ENCODE measurements around the gene ARHGEF19. TPM values are rescaled to one million over a fixed set of nuclear protein-coding genes. Genes with fewer than 3 reads are reported as not detected.

ARHGEF19 gene
- total and polyA plus RNA-seq, 8 donors = 3.5 to 20.1 (median 9.5) TPM

GRCh38 chr1:16187748-16188401 lies 24.6 kb downstream of the ARHGEF19 start:
- intact Hi-C loops (cut with DNase I; ENCODE audit: low total_unique reads) = loop anchor here (2.0 kb wide), 1 partner anchor 109 kb away; no protein-coding TSS in a partner anchor
- peak; percentile 82 to 93 for DNase-seq
- TF ChIP-seq POLR2A (IDR thresholded peaks at IDR 0.05) = no peak
- no peak for TF ChIP-seq EP300 (IDR thresholded peaks at IDR 0.05)
- peak in 5 of 7 experiments; percentile 89 to 99 (median 98) for TF ChIP-seq CTCF (IDR thresholded peaks at IDR 0.05)
- TF ChIP-seq POLR2AphosphoS5 (IDR thresholded peaks at IDR 0.05) = peak in 1 of 3 donors; percentile 38
- no peak overlapping the region for H3K4me3 ChIP-seq
- no peaks in the 10 kb centered on the region for H3K9me3 ChIP-seq
- H3K36me3 ChIP-seq = no peaks in the 10 kb centered on the region
- peak overlapping the region in 1 of 5 donors; percentile 46 for H3K27ac ChIP-seq
- WGBS, 5 donors = 17 to 23% (median 21%) methylated on average over 15 of the region's 15 CpGs
- peaks cover 0 to 41% (median 24%) of the 10 kb centered on the region in 4 donors for H3K4me1 ChIP-seq
- peaks cover 0 to 15% (median 0%) of the 10 kb centered on the region in 3 donors for H3K27me3 ChIP-seq

- no peak for DNase-seq
- 67 to 74% (median 69%) methylated on average over 8 to 9 of the region's 9 CpGs for WGBS, 5 donors
- TF ChIP-seq CTCF (IDR thresholded peaks at IDR 0.05) (no peak), EP300 (IDR thresholded peaks at IDR 0.05) (no peak), POLR2A (IDR thresholded peaks at IDR 0.05) (no peak), POLR2AphosphoS5 (IDR thresholded peaks at IDR 0.05) (no peak)
- Histone ChIP-seq H3K36me3 (no peaks in the 10 kb centered on the region), H3K27me3 (peaks cover 0 to 15% (median 0%) of the 10 kb centered on the region in 3 donors), H3K4me1 (peaks cover 10 to 51% (median 35%) of the 10 kb centered on the region in 4 donors), H3K4me3 (no peak overlapping the region), H3K27ac (no peak overlapping the region), H3K9me3 (no peaks in the 10 kb centered on the region)
- intact Hi-C loops (cut with DNase I; ENCODE audit: low total_unique reads) = loop anchor here (2.0 kb wide), 1 partner anchor 108 kb away; no protein-coding TSS in a partner anchor
These were observed 25.7 kb downstream of the ARHGEF19 start for GRCh38 chr1:16186655-16187235.

DNA sequence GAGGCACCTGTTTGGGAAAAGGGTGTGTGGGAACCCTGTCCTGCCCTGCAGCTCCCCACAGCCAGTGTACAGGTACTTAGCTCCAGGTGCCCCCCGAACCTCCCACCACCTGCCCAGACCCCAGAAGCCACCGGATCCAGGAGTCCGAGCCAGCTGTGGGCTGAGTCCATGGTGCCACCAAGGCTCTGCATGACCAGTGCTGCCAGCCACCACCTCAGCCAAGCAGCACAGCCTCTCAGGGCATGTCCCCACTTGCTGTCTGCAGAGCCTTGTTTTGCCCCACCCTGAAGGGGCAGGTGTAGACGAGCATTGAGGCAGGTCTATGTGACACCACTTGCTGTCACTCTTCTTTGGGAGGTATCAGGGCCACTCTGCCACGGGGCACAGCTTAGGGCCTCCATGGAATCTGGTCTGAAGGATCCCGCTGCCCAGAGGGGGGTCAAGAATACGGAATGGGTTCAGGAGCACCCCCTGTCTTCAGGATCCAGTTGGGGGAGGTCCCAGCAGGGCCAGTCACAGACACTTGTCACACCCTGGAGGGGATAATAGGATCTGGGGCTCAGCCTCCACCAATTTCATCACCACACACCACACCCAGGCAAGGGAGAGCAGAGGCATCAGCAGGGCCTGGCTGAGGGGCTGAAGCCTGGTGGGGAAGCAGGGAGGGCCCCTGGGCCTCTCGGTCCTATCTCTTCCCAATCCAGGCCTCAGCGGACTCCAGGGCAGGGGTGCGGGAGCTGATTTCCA lies 27.7 kb downstream of the ARHGEF19 start:
- Histone ChIP-seq H3K9me3 (no peaks in the 10 kb centered on the region), H3K27ac (peak overlapping the region in 3 of 5 donors; percentile 38 to 94 (median 88)), H3K4me3 (no peak overlapping the region), H3K36me3 (no peaks in the 10 kb centered on the region), H3K4me1 (peaks cover 20 to 61% (median 54%) of the 10 kb centered on the region in 4 donors), H3K27me3 (peaks cover 0 to 11% (median 0%) of the 10 kb centered on the region in 3 donors)
- 83 to 96% (median 87%) methylated on average over 7 to 10 of the region's 10 CpGs for WGBS, 5 donors
- DNase-seq = no peak
- intact Hi-C loops (cut with DNase I; ENCODE audit: low total_unique reads) = no loop called here
- no peak for TF ChIP-seq EP300 (IDR thresholded peaks at IDR 0.05)
- no peak for TF ChIP-seq CTCF (IDR thresholded peaks at IDR 0.05)
- TF ChIP-seq POLR2AphosphoS5 (IDR thresholded peaks at IDR 0.05) = no peak

Measured in stomach (tissue), 9 donors.